ENCODE measurements around the gene CCR7.

GRCh38 chr17:40545660-40546059, 19.6 kb downstream of the CCR7 start:
- TF ChIP-seq EZH2 (IDR thresholded peaks at IDR 0.05; ENCODE audit: borderline replicate concordance, low read depth, low read length, poor library complexity, severe bottlenecking): no peak
- TF ChIP-seq, protein P1, sequence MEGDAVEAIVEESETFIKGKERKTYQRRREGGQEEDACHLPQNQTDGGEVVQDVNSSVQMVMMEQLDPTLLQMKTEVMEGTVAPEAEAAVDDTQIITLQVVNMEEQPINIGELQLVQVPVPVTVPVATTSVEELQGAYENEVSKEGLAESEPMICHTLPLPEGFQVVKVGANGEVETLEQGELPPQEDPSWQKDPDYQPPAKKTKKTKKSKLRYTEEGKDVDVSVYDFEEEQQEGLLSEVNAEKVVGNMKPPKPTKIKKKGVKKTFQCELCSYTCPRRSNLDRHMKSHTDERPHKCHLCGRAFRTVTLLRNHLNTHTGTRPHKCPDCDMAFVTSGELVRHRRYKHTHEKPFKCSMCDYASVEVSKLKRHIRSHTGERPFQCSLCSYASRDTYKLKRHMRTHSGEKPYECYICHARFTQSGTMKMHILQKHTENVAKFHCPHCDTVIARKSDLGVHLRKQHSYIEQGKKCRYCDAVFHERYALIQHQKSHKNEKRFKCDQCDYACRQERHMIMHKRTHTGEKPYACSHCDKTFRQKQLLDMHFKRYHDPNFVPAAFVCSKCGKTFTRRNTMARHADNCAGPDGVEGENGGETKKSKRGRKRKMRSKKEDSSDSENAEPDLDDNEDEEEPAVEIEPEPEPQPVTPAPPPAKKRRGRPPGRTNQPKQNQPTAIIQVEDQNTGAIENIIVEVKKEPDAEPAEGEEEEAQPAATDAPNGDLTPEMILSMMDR (conservative IDR thresholded peaks at IDR 0.05; ENCODE audit: low read depth, low read length): no peak
